ENCODE data around the gene NKTR. TPM values are rescaled to one million over a fixed set of nuclear protein-coding genes. Genes with fewer than 3 reads are reported as not detected.

The NKTR gene
- polyA plus RNA-seq, 3 donors: 71.6 to 188 (median 171) TPM

- DNase-seq: no peak
Measured at GRCh38 chr3:42678447-42678846, 78.0 kb downstream of the NKTR start.

GRCh38 chr3:42680271-42680670, 79.8 kb downstream of the NKTR start:
- no peak for DNase-seq

- DNase-seq: no peak
Measured at GRCh38 chr3:42680806-42681205, 80.3 kb downstream of the NKTR start.

GRCh38 chr3:42681361-42682038, 81.0 kb downstream of the NKTR start:
- DNase-seq: no peak

- no peak for DNase-seq
Measured at GRCh38 chr3:42682301-42683070, 82.0 kb downstream of the NKTR start.

- DNase-seq: no peak
Measured at GRCh38 chr3:42683875-42684598, 83.6 kb downstream of the NKTR start.

GRCh38 chr3:42684632-42685362, 84.3 kb downstream of the NKTR start:
- no peak for DNase-seq

GRCh38 chr3:42685363-42685881, 84.9 kb downstream of the NKTR start, which contains the start of gene KLHL40:
Gene KLHL40 (plus strand): TSS chr3:42685537. CDS start chr3:42685619, 82 bp downstream.
- no peak for DNase-seq

- no peak for DNase-seq
Measured at GRCh38 chr3:42685891-42686820, 85.7 kb downstream of the NKTR start.

GRCh38 chr3:42686832-42687650, 86.6 kb downstream of the NKTR start:
- no peak for DNase-seq

GRCh38 chr3:42688016-42688415, 87.5 kb downstream of the NKTR start:
- no peak for DNase-seq

GRCh38 chr3:42688487-42689420, 88.3 kb downstream of the NKTR start:
- DNase-seq: no peak

- DNase-seq: no peak
Measured at GRCh38 chr3:42689421-42690014, 89.0 kb downstream of the NKTR start.

- no peak for DNase-seq
Measured at GRCh38 chr3:42690191-42690590, 89.7 kb downstream of the NKTR start.

GRCh38 chr3:42690766-42691680, 90.5 kb downstream of the NKTR start:
- DNase-seq: no peak

- no peak for DNase-seq
Measured at GRCh38 chr3:42691816-42692666, 91.6 kb downstream of the NKTR start.
